ENCODE data around the gene OLFML1.

GRCh38 chr11:7533199-7534041 is 48.1 kb downstream of the OLFML1 start:
- TF ChIP-seq POLR2A (IDR thresholded peaks at IDR 0.05; ENCODE audit: low read length) (no peak), SMC3 (IDR thresholded peaks at IDR 0.05) (no peak), CTCF (IDR thresholded peaks at IDR 0.05) (no peak), JUNB (IDR thresholded peaks at IDR 0.05) (no peak), RNF2 (IDR thresholded peaks at IDR 0.05; ENCODE audit: borderline replicate concordance, low read depth) (no peak), ZFP36 (IDR thresholded peaks at IDR 0.05; ENCODE audit: borderline replicate concordance, partially characterized antibody) (no peak), ZNF302 (CRISPR knock-in tag; IDR thresholded peaks at IDR 0.05) (no peak), EP300 (IDR thresholded peaks at IDR 0.05) (no peak), PHF8 (IDR thresholded peaks at IDR 0.05; ENCODE audit: borderline replicate concordance, low read depth) (no peak), FOSL2 (IDR thresholded peaks at IDR 0.05) (no peak), FOSL2 (CRISPR knock-in tag; IDR thresholded peaks at IDR 0.05) (no peak)
- TF ChIP-seq, protein P1, sequence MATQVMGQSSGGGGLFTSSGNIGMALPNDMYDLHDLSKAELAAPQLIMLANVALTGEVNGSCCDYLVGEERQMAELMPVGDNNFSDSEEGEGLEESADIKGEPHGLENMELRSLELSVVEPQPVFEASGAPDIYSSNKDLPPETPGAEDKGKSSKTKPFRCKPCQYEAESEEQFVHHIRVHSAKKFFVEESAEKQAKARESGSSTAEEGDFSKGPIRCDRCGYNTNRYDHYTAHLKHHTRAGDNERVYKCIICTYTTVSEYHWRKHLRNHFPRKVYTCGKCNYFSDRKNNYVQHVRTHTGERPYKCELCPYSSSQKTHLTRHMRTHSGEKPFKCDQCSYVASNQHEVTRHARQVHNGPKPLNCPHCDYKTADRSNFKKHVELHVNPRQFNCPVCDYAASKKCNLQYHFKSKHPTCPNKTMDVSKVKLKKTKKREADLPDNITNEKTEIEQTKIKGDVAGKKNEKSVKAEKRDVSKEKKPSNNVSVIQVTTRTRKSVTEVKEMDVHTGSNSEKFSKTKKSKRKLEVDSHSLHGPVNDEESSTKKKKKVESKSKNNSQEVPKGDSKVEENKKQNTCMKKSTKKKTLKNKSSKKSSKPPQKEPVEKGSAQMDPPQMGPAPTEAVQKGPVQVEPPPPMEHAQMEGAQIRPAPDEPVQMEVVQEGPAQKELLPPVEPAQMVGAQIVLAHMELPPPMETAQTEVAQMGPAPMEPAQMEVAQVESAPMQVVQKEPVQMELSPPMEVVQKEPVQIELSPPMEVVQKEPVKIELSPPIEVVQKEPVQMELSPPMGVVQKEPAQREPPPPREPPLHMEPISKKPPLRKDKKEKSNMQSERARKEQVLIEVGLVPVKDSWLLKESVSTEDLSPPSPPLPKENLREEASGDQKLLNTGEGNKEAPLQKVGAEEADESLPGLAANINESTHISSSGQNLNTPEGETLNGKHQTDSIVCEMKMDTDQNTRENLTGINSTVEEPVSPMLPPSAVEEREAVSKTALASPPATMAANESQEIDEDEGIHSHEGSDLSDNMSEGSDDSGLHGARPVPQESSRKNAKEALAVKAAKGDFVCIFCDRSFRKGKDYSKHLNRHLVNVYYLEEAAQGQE (IDR thresholded peaks at IDR 0.05) = no peak
- TF ChIP-seq, protein P2, sequence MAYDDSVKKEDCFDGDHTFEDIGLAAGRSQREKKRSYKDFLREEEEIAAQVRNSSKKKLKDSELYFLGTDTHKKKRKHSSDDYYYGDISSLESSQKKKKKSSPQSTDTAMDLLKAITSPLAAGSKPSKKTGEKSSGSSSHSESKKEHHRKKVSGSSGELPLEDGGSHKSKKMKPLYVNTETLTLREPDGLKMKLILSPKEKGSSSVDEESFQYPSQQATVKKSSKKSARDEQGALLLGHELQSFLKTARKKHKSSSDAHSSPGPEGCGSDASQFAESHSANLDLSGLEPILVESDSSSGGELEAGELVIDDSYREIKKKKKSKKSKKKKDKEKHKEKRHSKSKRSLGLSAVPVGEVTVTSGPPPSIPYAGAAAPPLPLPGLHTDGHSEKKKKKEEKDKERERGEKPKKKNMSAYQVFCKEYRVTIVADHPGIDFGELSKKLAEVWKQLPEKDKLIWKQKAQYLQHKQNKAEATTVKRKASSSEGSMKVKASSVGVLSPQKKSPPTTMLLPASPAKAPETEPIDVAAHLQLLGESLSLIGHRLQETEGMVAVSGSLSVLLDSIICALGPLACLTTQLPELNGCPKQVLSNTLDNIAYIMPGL (CRISPR knock-in tag; IDR thresholded peaks at IDR 0.05; ENCODE audit: borderline replicate concordance) = no peak
- TF ChIP-seq, protein P3, sequence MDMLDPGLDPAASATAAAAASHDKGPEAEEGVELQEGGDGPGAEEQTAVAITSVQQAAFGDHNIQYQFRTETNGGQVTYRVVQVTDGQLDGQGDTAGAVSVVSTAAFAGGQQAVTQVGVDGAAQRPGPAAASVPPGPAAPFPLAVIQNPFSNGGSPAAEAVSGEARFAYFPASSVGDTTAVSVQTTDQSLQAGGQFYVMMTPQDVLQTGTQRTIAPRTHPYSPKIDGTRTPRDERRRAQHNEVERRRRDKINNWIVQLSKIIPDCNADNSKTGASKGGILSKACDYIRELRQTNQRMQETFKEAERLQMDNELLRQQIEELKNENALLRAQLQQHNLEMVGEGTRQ (IDR thresholded peaks at IDR 0.05) = no peak
